PFSK-1 (cell line): Measurements from ENCODE around the gene ECE2.

ENCODE experiments used
- FOXP2 ChIP-seq: optimal IDR thresholded peaks from 2 replicates; pipeline ENCODE3; 2011; ENCODE audit warnings: borderline replicate concordance, control low read depth, inconsistent platforms; ENCODE audit not compliant: insufficient read depth; ENCODE audit errors: extremely low read length, extremely low read depth
- POLR2AphosphoS5 ChIP-seq: IDR thresholded peaks from 2 replicates; pipeline ENCODE4 v1.6.1; 2012; ENCODE audit warnings: low read depth, mild to moderate bottlenecking, control low read depth, low read length, moderate library complexity
- REST ChIP-seq, 2 experiments: IDR thresholded peaks; 2 replicates each; pipeline versions ENCODE4 v1.6.1 to v1.8.0; 2011 to 2012; ENCODE audit warnings: low read depth in 2 of 2, low read length in 2 of 2, control low read depth in 1 of 2, inconsistent platforms in 1 of 2, mild to moderate bottlenecking in 1 of 2, moderate library complexity in 1 of 2; ENCODE audit not compliant: insufficient read depth in 1 of 2
- SIN3A ChIP-seq: IDR thresholded peaks from 2 replicates; pipeline ENCODE4 v1.6.1; 2012; ENCODE audit warnings: mild to moderate bottlenecking, low read length, moderate library complexity, borderline replicate concordance; ENCODE audit not compliant: insufficient read depth
- TAF1 ChIP-seq: IDR thresholded peaks from 2 replicates; pipeline ENCODE4 v1.6.1; 2012; ENCODE audit warnings: low read length, control low read depth, borderline replicate concordance; ENCODE audit not compliant: insufficient read depth

Gene ECE2

GRCh38 chr3:184299488-184300377 is 23.9 kb downstream of the ECE2 start:
- TF ChIP-seq SIN3A (no peak; the same call in 1 of the 2 replicates), FOXP2 (no peak), TAF1 (no peak), REST (IDR thresholded peaks at IDR 0.05; ENCODE audit: insufficient read depth in 1 of 2, low read depth in 2 of 2, low read length in 2 of 2) (no peak), POLR2AphosphoS5 (no peak)

- TF ChIP-seq SIN3A (no peak), TAF1 (no peak), POLR2AphosphoS5 (no peak)
These were observed 24.5 kb downstream of the ECE2 start for GRCh38 chr3:184300378-184300720.

GRCh38 chr3:184305577-184305976 is 29.8 kb downstream of the ECE2 start:
- no peak for TF ChIP-seq FOXP2
- no peak for TF ChIP-seq REST (IDR thresholded peaks at IDR 0.05; ENCODE audit: insufficient read depth in 1 of 2, low read depth in 2 of 2, low read length in 2 of 2)
- TF ChIP-seq SIN3A, result no peak
- no peak for TF ChIP-seq TAF1
- TF ChIP-seq POLR2AphosphoS5, result no peak

GRCh38 chr3:184306341-184306972 is 30.6 kb downstream of the ECE2 start:
- TF ChIP-seq SIN3A (no peak), FOXP2 (no peak), POLR2AphosphoS5 (no peak), REST (IDR thresholded peaks at IDR 0.05; ENCODE audit: insufficient read depth in 1 of 2, low read depth in 2 of 2, low read length in 2 of 2) (no peak), TAF1 (no peak)

- TF ChIP-seq REST (IDR thresholded peaks at IDR 0.05; ENCODE audit: insufficient read depth in 1 of 2, low read depth in 2 of 2, low read length in 2 of 2) (no peak), FOXP2 (no peak), TAF1 (no peak), SIN3A (no peak), POLR2AphosphoS5 (no peak)
These were observed 32.1 kb downstream of the ECE2 start for GRCh38 chr3:184307915-184308314.
